GM19099 (cell line): Measurements from ENCODE around the gene PSME3.

Source experiments
- POLR2A ChIP-seq: IDR thresholded peaks from 3 replicates; pipeline ENCODE4 v1.6.1; 2011; ENCODE audit warnings: low read depth; ENCODE audit not compliant: insufficient read length; ENCODE audit errors: extremely low read depth

PSME3 gene

GRCh38 chr17:42843358-42843934 lies 10.2 kb downstream of the PSME3 start:
- no peak for TF ChIP-seq POLR2A

GRCh38 chr17:42844271-42844670 lies 11.1 kb downstream of the PSME3 start, which contains the start of gene AOC2:
Gene AOC2, plus strand, starts transcription at chr17:42844580. Its CDS starts 47 bp downstream, at chr17:42844627.
- TF ChIP-seq POLR2A = no peak

- no peak for TF ChIP-seq POLR2A
These were observed 11.8 kb downstream of the PSME3 start for GRCh38 chr17:42844761-42845555.

- TF ChIP-seq POLR2A = no peak
These were observed 12.3 kb downstream of the PSME3 start for GRCh38 chr17:42845556-42845917.

GRCh38 chr17:42845918-42846593 lies 12.9 kb downstream of the PSME3 start:
- no peak for TF ChIP-seq POLR2A

- TF ChIP-seq POLR2A = no peak
These were observed 13.5 kb downstream of the PSME3 start for GRCh38 chr17:42846594-42847280.

GRCh38 chr17:42848093-42848492 lies 14.9 kb downstream of the PSME3 start:
- TF ChIP-seq POLR2A = no peak

GRCh38 chr17:42849031-42849430 lies 15.8 kb downstream of the PSME3 start:
- no peak for TF ChIP-seq POLR2A

GRCh38 chr17:42849451-42850181 lies 16.4 kb downstream of the PSME3 start:
- TF ChIP-seq POLR2A = no peak

- TF ChIP-seq POLR2A = no peak
These were observed 17.8 kb downstream of the PSME3 start, which contains the start of gene AOC3 for GRCh38 chr17:42850954-42851353. Gene AOC3, plus strand, starts transcription at chr17:42851199. Its CDS starts 145 bp downstream, at chr17:42851344.

- no peak for TF ChIP-seq POLR2A
These were observed 19.2 kb downstream of the PSME3 start for GRCh38 chr17:42852351-42852750.

- no peak for TF ChIP-seq POLR2A
These were observed 19.8 kb downstream of the PSME3 start for GRCh38 chr17:42853004-42853403.

- no peak for TF ChIP-seq POLR2A
These were observed 20.4 kb downstream of the PSME3 start for GRCh38 chr17:42853597-42853967.

- no peak for TF ChIP-seq POLR2A
These were observed 21.0 kb downstream of the PSME3 start for GRCh38 chr17:42853968-42854790.
